Keratinocyte (primary cell): ENCODE data around the gene OR4D5.

ENCODE experiments used
- EZH2 ChIP-seq: IDR thresholded peaks from one replicate; pipeline ENCODE4 v1.6.1; 2012; ENCODE audit warnings: inconsistent platforms, mild to moderate bottlenecking, low read length, moderate library complexity
- TF ChIP-seq, protein P1 (sequence below), 3 experiments: IDR thresholded peaks in 1 of 3; conservative IDR thresholded peaks in 1 of 3; optimal IDR thresholded peaks in 1 of 3; 2 replicates in 2 of 3; 3 replicates in 1 of 3; pipeline versions ENCODE3 to v1.5.1; 2011; ENCODE audit warnings: low read length in 3 of 3, mild to moderate bottlenecking in 3 of 3, moderate library complexity in 2 of 3, control low read depth in 1 of 3, inconsistent platforms in 1 of 3; ENCODE audit not compliant: insufficient read depth in 2 of 3; ENCODE audit errors: extremely low read depth in 1 of 3

DNA sequence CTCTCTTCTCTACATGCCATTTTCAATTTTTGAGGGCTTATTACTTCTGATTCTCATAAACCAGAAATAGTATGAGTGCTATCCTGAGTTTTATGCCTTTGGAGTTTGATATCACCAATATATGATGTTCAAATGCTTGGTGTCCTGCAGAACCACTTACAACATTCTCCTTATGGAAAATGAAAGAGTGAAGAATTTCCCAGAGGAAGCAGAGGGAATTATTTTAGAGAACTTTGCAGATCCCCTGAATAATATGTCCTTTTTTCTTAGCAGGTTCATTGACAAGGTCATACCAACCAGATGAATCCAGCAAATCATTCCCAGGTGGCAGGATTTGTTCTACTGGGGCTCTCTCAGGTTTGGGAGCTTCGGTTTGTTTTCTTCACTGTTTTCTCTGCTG lies at the start of gene OR4D5:
- TF ChIP-seq, protein P1, sequence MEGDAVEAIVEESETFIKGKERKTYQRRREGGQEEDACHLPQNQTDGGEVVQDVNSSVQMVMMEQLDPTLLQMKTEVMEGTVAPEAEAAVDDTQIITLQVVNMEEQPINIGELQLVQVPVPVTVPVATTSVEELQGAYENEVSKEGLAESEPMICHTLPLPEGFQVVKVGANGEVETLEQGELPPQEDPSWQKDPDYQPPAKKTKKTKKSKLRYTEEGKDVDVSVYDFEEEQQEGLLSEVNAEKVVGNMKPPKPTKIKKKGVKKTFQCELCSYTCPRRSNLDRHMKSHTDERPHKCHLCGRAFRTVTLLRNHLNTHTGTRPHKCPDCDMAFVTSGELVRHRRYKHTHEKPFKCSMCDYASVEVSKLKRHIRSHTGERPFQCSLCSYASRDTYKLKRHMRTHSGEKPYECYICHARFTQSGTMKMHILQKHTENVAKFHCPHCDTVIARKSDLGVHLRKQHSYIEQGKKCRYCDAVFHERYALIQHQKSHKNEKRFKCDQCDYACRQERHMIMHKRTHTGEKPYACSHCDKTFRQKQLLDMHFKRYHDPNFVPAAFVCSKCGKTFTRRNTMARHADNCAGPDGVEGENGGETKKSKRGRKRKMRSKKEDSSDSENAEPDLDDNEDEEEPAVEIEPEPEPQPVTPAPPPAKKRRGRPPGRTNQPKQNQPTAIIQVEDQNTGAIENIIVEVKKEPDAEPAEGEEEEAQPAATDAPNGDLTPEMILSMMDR (optimal IDR thresholded peaks at IDR 0.05 in 1 of 3, IDR thresholded peaks at IDR 0.05 in 1 of 3, conservative IDR thresholded peaks at IDR 0.05 in 1 of 3; ENCODE audit: extremely low read depth in 1 of 3, insufficient read depth in 2 of 3, low read length in 3 of 3): no peak
- no peak for TF ChIP-seq EZH2
